ENCODE data around the gene CCSAP. TPM values are rescaled to one million over a fixed set of nuclear protein-coding genes. Genes with fewer than 3 reads are reported as not detected.

Gene CCSAP
- total RNA-seq, 1 experiment from 2014 or later, result 8.5 TPM

- no peak for TF ChIP-seq CTCF (conservative IDR thresholded peaks at IDR 0.05)
- Histone ChIP-seq H3K14ac (ENCODE audit: insufficient read depth, low read length) (no peak overlapping the region), H3K4me1 (ENCODE audit: insufficient read depth, low read length) (peaks cover 13% of the 10 kb centered on the region; the same call in 1 of the 2 replicates), H3K27me3 (ENCODE audit: insufficient read depth, low read length) (no peaks in the 10 kb centered on the region), H3K4me2 (ENCODE audit: insufficient read depth, insufficient read length, low read length) (peak overlapping the region; percentile 40), H4K20me1 (ENCODE audit: control insufficient read depth, insufficient read depth, insufficient read length) (no peaks in the 10 kb centered on the region), H2BK20ac (ENCODE audit: low read depth, low read length, poor library complexity, severe bottlenecking) (no peak overlapping the region), H4K5ac (ENCODE audit: insufficient read length, low read depth, low read length) (no peak overlapping the region), H3K56ac (ENCODE audit: insufficient read length, low read depth, low read length) (no peak overlapping the region), H2BK15ac (ENCODE audit: low read depth, low read length) (no peak overlapping the region), H2BK5ac (ENCODE audit: insufficient read length, low read length) (no peak overlapping the region), H2AFZ (ENCODE audit: low read length) (no peak overlapping the region), H3K27ac (ENCODE audit: insufficient read length, low read depth, low read length) (no peak overlapping the region), H3K23me2 (ENCODE audit: insufficient read length, low read depth, low read length, poor library complexity, severe bottlenecking) (no peaks in the 10 kb centered on the region), H4K8ac (replicated peaks; ENCODE audit: insufficient read length, low read depth, low read length) (no peak overlapping the region), H3K18ac (ENCODE audit: insufficient read length, low read depth, low read length) (no peak overlapping the region), H3K9me3 (ENCODE audit: control insufficient read depth, low read depth, low read length) (no peaks in the 10 kb centered on the region), H4K91ac (ENCODE audit: insufficient read length, low read depth, low read length) (no peak overlapping the region), H3K79me2 (ENCODE audit: insufficient read depth, low read length) (no peaks in the 10 kb centered on the region), H3K79me1 (ENCODE audit: insufficient read depth, low read depth, low read length, poor library complexity, severe bottlenecking) (no peaks in the 10 kb centered on the region), H3K23ac (ENCODE audit: insufficient read length, low read depth, low read length) (no peak overlapping the region), H2BK12ac (ENCODE audit: insufficient read length, low read depth, low read length) (no peak overlapping the region), H2AK5ac (ENCODE audit: insufficient read length, low read length) (no peak overlapping the region), H3K4ac (ENCODE audit: low read depth, low read length) (no peak overlapping the region), H2BK120ac (ENCODE audit: low read depth, low read length, poor library complexity, severe bottlenecking) (no peak overlapping the region), H3K9ac (ENCODE audit: extremely low read depth, insufficient read length, low read length) (no peak overlapping the region), H3T11ph (ENCODE audit: low read length) (no peak overlapping the region)
- H3K27ac Mint-ChIP-seq, result no peak overlapping the region
- H3K4me1 Mint-ChIP-seq, result peaks cover 32 to 35% of the 10 kb centered on the region in 2 experiments
- no peaks in the 10 kb centered on the region for H3K9me3 Mint-ChIP-seq
- 0 out of 5 replicates have a peak overlapping the region, but pooled peaks of 1 of the 2 experiments have one; percentile 11 for H3K4me3 Mint-ChIP-seq
- H3K36me3 Mint-ChIP-seq (ENCODE audit: insufficient read depth in 1 of 3, low read depth in 3 of 3), result no peaks in the 10 kb centered on the region; a peak in 1 of 7 replicates
- WGBS (ENCODE audit: extremely low coverage, insufficient read length, low lambda C conversion rate), result no CpG with 5 or more reads among the region's 5 CpGs
- no peak for DNase-seq
- H3K27me3 Mint-ChIP-seq (ENCODE audit: low read depth), result peaks cover 5% of the 10 kb centered on the region; the same call in 1 of the 2 replicates
Observed at GRCh38 chr1:229379846-229380245, 37.0 kb upstream of the CCSAP start.
